Left ventricle myocardium inferior (tissue), 1 donor: Measurements from ENCODE around the gene CDKN1C. TPM values are rescaled to one million over a fixed set of nuclear protein-coding genes. Genes with fewer than 3 reads are reported as not detected.

Experiments used
- DNase-seq: peaks from one replicate; pipeline ENCODE4 v3.0.0-alpha.2; 2020
- H3K27ac ChIP-seq: fragments of 200-600 bp; replicated peaks from 2 replicates; pipeline ENCODE4 v1.8.0; 2021
- H3K27me3 ChIP-seq: fragments of 200-600 bp; 2 replicates; pipeline ENCODE4 v1.8.0; 2021; ENCODE audit warnings: low read depth
- H3K36me3 ChIP-seq: fragments of 200-600 bp; 2 replicates; pipeline ENCODE4 v1.8.0; 2021
- H3K4me1 ChIP-seq: fragments of 200-600 bp; 2 replicates; pipeline ENCODE4 v1.8.0; 2021
- H3K4me3 ChIP-seq: fragments of 200-600 bp; 2 replicates; pipeline ENCODE4 v1.8.0; 2021; ENCODE audit warnings: mild to moderate bottlenecking, moderate library complexity
- H3K9me3 ChIP-seq: fragments of 200-600 bp; replicated peaks from 2 replicates; pipeline ENCODE4 v1.8.0; 2021
- CTCF ChIP-seq: fragments of 200-600 bp; IDR thresholded peaks from 2 replicates; pipeline ENCODE4 v1.8.0; 2021; ENCODE audit warnings: antibody characterized with exemption, mild to moderate bottlenecking, borderline replicate concordance
- intact Hi-C: fragments of 100-400 bp; cut with micrococcal nuclease; formaldehyde crosslinking; loops from one replicate; pipeline ENCODE4 v1.11.0; 2022
- total RNA-seq: library from RNA; stranded (reverse); fragmentation: NEBNext Ultra II Directional; extraction: Animal tissue kit (Norgen Biotek cat#: 25700); gene quantifications from one replicate; pipeline ENCODE4 v1.2.1, GENCODE V29; 2021
- donor health status: DM: no; HTN: yes; CAD: no; lungs with severe emphysema.

Gene CDKN1C
- total RNA-seq, 1 donor from 2014 or later: 33.0 TPM

- Histone ChIP-seq H3K9me3 (peaks cover 7% of the 10 kb centered on the region), H3K36me3 (no peaks in the 10 kb centered on the region), H3K4me3 (no peak overlapping the region), H3K27me3 (peaks cover 59% of the 10 kb centered on the region), H3K4me1 (peaks cover 23% of the 10 kb centered on the region), H3K27ac (no peak overlapping the region)
- TF ChIP-seq CTCF: no peak
- intact Hi-C loops: no loop called here
- DNase-seq: no peak
Measured at GRCh38 chr11:2870969-2871680, 14.4 kb downstream of the CDKN1C start.

- TF ChIP-seq CTCF: no peak
- Histone ChIP-seq H3K27me3 (peaks cover 59% of the 10 kb centered on the region), H3K9me3 (peaks cover 7% of the 10 kb centered on the region), H3K4me1 (peaks cover 23% of the 10 kb centered on the region), H3K36me3 (no peaks in the 10 kb centered on the region), H3K27ac (no peak overlapping the region), H3K4me3 (no peak overlapping the region)
- no peak for DNase-seq
- intact Hi-C loops: no loop called here
Measured at GRCh38 chr11:2870460-2870859, 15.1 kb downstream of the CDKN1C start.

- peaks cover under 1% of the 10 kb centered on the region for H3K9me3 ChIP-seq
- H3K27me3 ChIP-seq: peaks cover 59% of the 10 kb centered on the region
- DNase-seq: no peak
- intact Hi-C loops: no loop called here
- H3K4me1 ChIP-seq: peaks cover 23% of the 10 kb centered on the region
- no peaks in the 10 kb centered on the region for H3K36me3 ChIP-seq
- no peak overlapping the region for H3K4me3 ChIP-seq
- no peak for TF ChIP-seq CTCF
- no peak overlapping the region for H3K27ac ChIP-seq
Measured at GRCh38 chr11:2869561-2870427, 15.8 kb downstream of the CDKN1C start.

- Histone ChIP-seq H3K4me1 (peaks cover 23% of the 10 kb centered on the region), H3K4me3 (peak overlapping the region; percentile 56), H3K27ac (no peak overlapping the region), H3K36me3 (no peaks in the 10 kb centered on the region), H3K9me3 (no peaks in the 10 kb centered on the region), H3K27me3 (peaks cover 63% of the 10 kb centered on the region)
- DNase-seq: no peak
- intact Hi-C loops: no loop called here
- TF ChIP-seq CTCF: no peak
Measured at GRCh38 chr11:2869134-2869526, 16.4 kb downstream of the CDKN1C start.

- Histone ChIP-seq H3K9me3 (no peaks in the 10 kb centered on the region), H3K4me3 (peak overlapping the region; percentile 56), H3K36me3 (no peaks in the 10 kb centered on the region), H3K27ac (peak overlapping the region; percentile 44), H3K27me3 (peaks cover 67% of the 10 kb centered on the region), H3K4me1 (peaks cover 23% of the 10 kb centered on the region)
- DNase-seq: no peak
- intact Hi-C loops: no loop called here
- TF ChIP-seq CTCF: no peak
Measured at GRCh38 chr11:2868506-2869133, 17.0 kb downstream of the CDKN1C start.
